GM21526 (cell line): ENCODE measurements around the gene KCND3.

Experiments used
- ATAC-seq: cut with Tn5 transposase; IDR thresholded peaks from one replicate; pipeline ENCODE4 v1.9.1; 2021; ENCODE audit warnings: moderate library complexity; ENCODE audit not compliant: unreplicated experiment, low FRiP score

Gene KCND3

GRCh38 chr1:111887385-111887784 is 102.1 kb downstream of the KCND3 start:
- ATAC-seq, result no peak

DNA sequence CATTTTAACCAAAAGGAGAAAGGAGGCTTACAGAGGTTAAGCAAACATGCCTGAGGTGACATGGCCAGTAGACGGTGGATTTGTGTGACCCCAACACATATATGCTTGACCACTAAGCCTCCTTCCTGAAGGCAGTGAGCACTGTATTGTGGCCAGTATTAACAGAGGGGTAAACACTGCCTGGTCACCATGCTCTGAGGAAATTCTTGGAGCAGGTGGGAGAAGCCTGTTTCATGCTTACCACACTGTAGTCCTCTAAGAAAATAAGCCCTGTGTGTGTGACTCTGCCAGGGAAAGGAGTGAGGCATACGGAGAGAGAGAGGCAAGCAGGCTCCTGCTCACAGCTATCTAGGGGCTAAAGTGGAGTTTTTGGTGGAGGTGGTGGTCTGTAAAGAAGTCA is 102.7 kb downstream of the KCND3 start:
- ATAC-seq, result no peak

DNA sequence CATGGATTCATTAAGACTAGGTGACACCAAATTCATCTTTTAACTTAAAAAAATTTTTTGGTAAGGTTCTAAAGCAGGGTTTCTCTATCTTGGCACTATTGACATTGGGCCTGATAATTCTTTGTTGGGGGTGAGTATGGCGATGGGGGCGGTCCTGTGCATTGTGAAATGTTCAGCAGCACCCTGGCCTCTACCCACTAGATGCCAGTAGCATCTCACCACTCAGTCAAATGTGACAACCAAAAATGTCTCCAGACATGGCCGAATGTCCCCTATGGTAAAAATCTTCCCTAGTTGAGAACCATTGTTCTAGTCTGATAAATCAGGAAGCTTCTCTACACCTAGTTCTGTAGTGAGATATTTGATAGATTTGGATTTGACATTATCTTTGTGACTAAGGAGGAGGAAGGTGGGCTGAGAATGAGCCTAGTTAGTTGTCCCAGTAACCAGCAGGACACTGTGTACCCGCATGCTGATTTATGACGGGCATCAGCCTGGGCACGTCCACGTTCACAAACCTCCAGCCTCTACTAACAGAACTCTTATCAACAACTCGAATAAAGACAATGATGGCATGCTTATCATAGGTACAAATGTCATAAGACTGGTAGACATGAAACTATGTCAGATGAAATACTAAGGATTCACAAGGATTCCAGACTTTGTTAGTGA is 104.6 kb downstream of the KCND3 start:
- no peak for ATAC-seq

DNA sequence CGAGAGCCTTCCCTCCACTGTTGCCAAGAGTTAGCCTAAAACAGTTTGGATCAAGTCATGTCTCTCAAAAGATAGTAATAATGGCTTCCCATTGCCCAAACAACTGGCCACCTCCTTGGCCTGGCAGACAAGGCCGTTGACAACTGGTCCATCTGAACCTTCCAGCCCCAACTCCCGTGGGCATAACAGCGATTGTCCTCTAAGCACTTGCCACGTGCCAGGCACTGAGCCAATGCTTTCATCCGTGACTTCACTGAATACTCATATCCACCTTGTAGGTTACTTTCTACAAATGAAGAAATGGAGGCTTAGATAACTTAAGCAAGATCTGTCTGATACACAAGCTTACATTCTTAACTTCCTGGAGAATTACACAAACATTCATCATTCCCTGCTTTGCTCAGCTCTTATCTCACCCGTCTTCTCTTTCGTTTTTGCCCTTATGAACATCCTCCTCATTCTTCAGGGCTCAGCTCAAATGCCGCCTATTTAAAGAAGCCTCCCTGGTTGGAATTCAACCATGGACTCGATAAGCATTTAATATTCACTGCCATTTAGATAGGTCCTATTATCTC is 106.4 kb downstream of the KCND3 start:
- no peak for ATAC-seq

DNA sequence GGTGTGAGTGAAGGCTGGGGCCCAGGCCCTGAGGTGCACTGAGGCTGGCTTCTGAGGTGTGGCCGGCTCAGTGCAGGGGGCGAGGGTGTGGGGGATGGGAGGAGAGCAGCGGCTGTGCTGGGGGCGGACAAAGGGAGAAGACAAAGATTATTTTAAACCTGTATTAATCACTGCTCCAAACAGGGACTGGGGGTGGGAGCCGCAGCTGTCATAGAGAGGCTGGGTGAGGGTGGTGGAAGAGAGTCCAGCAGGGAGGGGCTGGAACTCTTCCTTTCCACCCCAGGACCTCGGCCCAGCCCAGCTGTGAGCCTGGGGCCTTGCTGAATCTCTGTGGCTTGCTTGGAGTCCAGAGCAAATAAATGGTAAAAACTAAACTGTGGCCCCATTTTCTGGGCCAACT is 106.9 kb downstream of the KCND3 start:
- no peak for ATAC-seq

GRCh38 chr1:111880881-111881837 is 108.3 kb downstream of the KCND3 start:
- ATAC-seq, result no peak

GRCh38 chr1:111879081-111879480 is 110.4 kb downstream of the KCND3 start:
- no peak for ATAC-seq

DNA sequence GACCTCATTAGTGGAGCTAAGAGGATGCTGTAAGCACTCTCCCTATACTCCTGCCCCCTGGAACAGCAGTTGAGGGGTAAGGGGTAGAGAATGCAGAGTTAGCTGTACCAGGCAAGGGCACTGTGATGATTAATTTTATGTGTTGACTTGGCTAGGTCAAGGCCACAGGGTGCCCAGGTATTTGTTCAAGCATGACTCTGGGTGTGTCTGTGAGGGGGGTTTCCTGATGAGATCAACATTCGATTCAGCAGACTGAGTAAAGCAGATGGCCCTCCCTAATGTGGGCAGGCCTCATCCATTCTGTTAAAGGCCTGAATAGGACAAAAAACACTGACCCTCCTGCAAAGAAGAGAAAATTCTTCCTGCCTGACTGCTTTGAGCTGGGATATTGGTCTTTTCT is 110.8 kb downstream of the KCND3 start:
- ATAC-seq, result no peak

- no peak for ATAC-seq
Measured at GRCh38 chr1:111878091-111878490, 111.4 kb downstream of the KCND3 start.

- no peak for ATAC-seq
Measured at GRCh38 chr1:111876631-111877030, 112.8 kb downstream of the KCND3 start.

DNA sequence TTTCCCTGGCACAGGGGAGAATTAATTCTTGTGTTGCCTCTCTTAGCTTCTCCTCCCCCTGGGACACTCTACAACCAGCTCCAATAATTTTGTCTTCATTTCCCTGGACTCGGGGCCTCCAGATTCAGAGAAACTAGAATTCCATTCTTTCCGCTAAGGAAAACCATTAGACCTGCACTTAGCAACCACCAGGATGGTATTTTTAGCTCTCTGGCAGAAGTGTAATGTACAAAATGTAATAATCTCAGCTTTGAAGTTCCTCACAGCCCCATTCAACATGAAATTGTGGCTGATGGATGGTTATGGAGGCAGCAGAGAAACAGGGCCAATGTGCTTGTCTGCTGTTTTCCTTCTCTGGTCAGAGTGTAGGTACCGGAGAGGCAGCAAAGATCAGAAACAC is 113.8 kb downstream of the KCND3 start:
- ATAC-seq, result no peak

DNA sequence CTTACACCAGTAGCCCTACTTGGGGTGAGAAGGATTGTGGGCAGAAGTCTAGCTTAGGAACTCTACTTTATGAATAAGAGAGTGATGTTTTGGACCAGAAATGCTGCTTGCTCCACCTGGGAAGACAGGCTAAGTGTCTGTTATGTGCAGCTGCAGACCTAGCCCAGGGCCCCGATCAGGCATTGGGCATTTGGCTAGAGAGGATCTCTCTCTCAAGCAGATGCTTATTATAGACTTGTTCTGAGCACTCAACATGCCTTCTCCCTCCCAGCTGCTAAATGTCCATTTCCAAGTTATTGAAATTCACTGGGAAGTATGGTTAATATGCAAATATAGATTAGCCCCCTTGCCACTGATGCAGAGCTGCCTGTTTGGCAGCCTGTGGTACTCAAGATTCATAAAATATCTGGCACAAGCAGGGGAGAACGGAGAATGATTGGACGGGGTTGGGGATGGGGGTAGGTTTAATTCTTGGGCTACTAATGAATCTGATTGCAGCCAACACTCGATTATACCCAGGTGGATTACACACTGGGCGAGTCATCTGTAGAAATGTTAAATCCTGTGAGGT is 115.9 kb downstream of the KCND3 start:
- no peak for ATAC-seq

DNA sequence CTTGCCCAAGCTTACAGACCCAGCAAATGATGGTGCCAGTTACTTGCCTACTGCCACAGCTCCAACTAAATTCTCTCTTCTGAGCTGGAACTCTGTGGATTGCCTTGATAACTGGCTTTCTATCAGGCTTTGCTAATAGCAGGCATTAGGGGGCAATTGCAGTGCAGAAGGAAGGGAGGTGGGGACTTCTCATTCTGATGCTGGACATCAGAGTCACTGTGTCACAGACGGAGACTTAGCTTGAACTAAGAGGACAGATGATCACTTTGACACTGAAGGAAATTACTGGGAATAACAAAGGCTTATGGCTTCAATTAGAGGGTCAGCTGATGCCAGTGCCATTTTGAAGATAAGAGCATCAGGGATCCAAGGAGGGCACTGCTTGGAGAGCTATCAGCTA is 119.3 kb downstream of the KCND3 start:
- ATAC-seq, result no peak

DNA sequence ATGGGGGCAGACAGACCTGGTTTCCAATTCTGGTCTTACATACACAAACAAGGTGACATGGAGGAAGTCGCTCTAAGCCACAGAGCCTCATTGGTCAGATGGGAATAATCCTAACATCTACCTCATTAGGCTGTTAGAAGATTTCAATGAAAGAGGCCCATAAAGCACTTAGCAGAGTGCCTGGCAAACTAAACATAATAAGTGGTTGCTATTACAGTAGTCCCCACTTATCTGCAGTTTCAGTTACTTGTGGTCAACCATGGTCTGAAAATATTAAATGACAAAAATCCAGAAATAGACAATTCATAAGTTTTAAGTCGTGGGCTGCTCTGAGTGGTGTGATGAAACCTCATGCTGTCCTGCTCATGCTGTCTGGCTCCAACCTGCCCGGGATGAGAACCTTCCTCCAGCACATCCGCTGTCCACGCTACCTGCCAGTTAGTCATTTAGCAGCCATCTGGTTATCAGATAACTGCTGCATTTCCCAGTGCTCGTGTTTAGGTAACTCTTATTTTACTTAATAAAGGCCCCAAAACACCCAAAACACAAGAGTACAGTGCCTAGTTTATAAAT is 121.5 kb downstream of the KCND3 start:
- ATAC-seq, result no peak

GRCh38 chr1:111864862-111865261 is 124.6 kb downstream of the KCND3 start:
- ATAC-seq, result no peak

- no peak for ATAC-seq
Measured at GRCh38 chr1:111863401-111863800, 126.1 kb downstream of the KCND3 start.

- no peak for ATAC-seq
Measured at GRCh38 chr1:111862599-111862998, 126.9 kb downstream of the KCND3 start.

DNA sequence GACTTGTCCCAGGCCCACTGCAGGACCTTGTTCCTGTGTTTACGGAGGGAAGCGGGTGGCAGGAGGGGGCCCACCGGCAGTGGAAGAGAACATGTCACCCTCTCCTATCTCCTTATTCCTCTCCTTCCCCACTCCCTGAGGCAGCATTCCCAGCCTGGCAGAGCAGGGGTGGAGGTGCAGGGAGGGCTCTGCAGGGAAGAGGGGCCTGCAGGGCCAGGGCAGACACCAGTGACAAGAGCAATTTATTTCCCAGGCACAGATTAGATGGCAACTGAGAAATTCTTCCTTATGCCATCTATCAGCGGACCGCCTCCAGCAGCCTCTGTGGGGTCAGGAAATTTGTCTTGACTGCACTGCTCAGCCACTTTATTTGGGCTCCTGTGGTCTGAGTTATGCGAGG is 127.9 kb downstream of the KCND3 start:
- no peak for ATAC-seq

- ATAC-seq, result no peak
Measured at GRCh38 chr1:111857194-111857651, 132.2 kb downstream of the KCND3 start.

DNA sequence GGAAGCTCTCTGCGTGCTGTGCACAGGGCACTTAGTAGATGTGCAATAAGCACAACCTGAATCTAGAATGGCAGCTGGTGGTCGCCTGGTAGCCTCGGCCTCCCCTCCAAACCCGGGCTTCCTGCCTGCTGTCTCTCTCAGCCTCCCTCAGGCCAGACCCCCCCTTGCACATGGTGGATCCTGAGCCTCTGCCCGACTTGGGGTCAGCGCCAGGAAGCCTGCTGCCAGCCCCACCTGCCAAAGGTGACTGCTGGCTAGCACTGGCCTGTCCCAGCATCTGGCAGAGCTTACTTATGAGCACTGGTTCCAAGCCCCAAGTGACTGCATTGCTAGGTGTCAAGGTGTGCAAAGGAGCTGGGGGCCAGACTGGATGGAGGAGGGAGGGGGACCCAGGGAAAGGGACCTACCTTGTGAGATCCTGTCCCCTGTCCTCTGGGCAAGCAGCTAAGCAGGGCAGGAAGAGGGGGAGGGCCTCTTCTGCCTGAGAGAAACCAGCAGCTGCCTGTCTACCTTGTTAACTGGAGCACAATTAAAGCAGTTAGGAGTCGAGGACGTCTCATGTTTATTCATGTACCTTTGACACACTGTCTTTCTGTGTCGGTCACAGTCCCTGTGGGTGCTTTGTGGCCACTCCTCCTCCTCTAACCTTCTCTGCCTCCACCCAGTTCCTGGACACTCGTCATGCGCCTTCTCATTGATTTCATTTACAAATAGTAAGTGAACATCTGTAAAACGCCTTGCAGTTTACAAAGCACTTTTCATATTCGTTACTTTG is 132.9 kb downstream of the KCND3 start:
- no peak for ATAC-seq
